ENCODE data around the gene ZNF800. TPM values are rescaled to one million over a fixed set of nuclear protein-coding genes. Genes with fewer than 3 reads are reported as not detected.
"Not testable (repeated sequence)": the region's sequence is repeated elsewhere in the genome, so short reads cannot be mapped to it uniquely, and the experiment has no call there.

ZNF800 gene
- total RNA-seq, result 17.6 TPM
- long read RNA-seq, full-length matches to known transcripts, result 3 of 8 reads
- long read RNA-seq, partial matches to known transcripts, result 3 of 8 reads
- long read RNA-seq, other reads (novel, unspliced or antisense), result 2 of 8 reads

GRCh38 chr7:127392566-127393367 lies at the start of gene ZNF800:
Gene ZNF800, minus strand, starts transcription at chr7:127392708. Its CDS starts 1,151 bp downstream, at chr7:127391557.
- intact Hi-C loops (cut with DNase I), result loop anchor here (10.0 kb wide), 1 partner anchor 192 kb away; the partner anchor contains the start of genes ARF5 and GCC1
- ATAC-seq (ENCODE audit: poor library complexity), result peak; percentile 99
- DNase-seq, result peak; percentile 93

- ATAC-seq (ENCODE audit: poor library complexity) (no peak), DNase-seq (no peak)
- intact Hi-C loops (cut with DNase I), result no loop called here
These were observed 47.7 kb upstream of the ZNF800 start for GRCh38 chr7:127440206-127440605.

GRCh38 chr7:127438836-127439235 lies 46.3 kb upstream of the ZNF800 start:
- ATAC-seq (ENCODE audit: poor library complexity) (no peak), DNase-seq (no peak)
- intact Hi-C loops (cut with DNase I), result no loop called here

GRCh38 chr7:127437837-127438236 lies 45.3 kb upstream of the ZNF800 start:
- ATAC-seq (ENCODE audit: poor library complexity) (no peak), DNase-seq (no peak)
- intact Hi-C loops (cut with DNase I), result no loop called here

GRCh38 chr7:127437241-127437640 lies 44.7 kb upstream of the ZNF800 start:
- intact Hi-C loops (cut with DNase I), result no loop called here
- DNase-seq (no peak), ATAC-seq (ENCODE audit: poor library complexity) (no peak)

GRCh38 chr7:127429281-127429680 lies 36.8 kb upstream of the ZNF800 start:
- ATAC-seq (ENCODE audit: poor library complexity); intact Hi-C loops (cut with DNase I); DNase-seq: not testable (repeated sequence)

GRCh38 chr7:127419196-127419595 lies 26.7 kb upstream of the ZNF800 start:
- intact Hi-C loops (cut with DNase I), result no loop called here
- ATAC-seq (ENCODE audit: poor library complexity) (no peak), DNase-seq (no peak)

- intact Hi-C loops (cut with DNase I), result no loop called here
- ATAC-seq (ENCODE audit: poor library complexity) (no peak), DNase-seq (no peak)
These were observed 26.0 kb upstream of the ZNF800 start for GRCh38 chr7:127418459-127418858.

GRCh38 chr7:127417346-127417745 lies 24.8 kb upstream of the ZNF800 start:
- no peak for DNase-seq
- no peak for ATAC-seq (ENCODE audit: poor library complexity)
- intact Hi-C loops (cut with DNase I), result no loop called here

GRCh38 chr7:127415060-127415742 lies 22.7 kb upstream of the ZNF800 start:
- intact Hi-C loops (cut with DNase I), result no loop called here
- ATAC-seq (ENCODE audit: poor library complexity) (no peak), DNase-seq (no peak)

GRCh38 chr7:127413962-127414361 lies 21.5 kb upstream of the ZNF800 start:
- no peak for ATAC-seq (ENCODE audit: poor library complexity)
- intact Hi-C loops (cut with DNase I), result no loop called here
- DNase-seq, result no peak

GRCh38 chr7:127413326-127413725 lies 20.8 kb upstream of the ZNF800 start:
- DNase-seq, result no peak
- ATAC-seq (ENCODE audit: poor library complexity), result no peak
- intact Hi-C loops (cut with DNase I), result no loop called here

GRCh38 chr7:127411176-127411575 lies 18.7 kb upstream of the ZNF800 start:
- intact Hi-C loops (cut with DNase I), result no loop called here
- DNase-seq (no peak), ATAC-seq (ENCODE audit: poor library complexity) (no peak)

GRCh38 chr7:127409629-127410028 lies 17.1 kb upstream of the ZNF800 start:
- ATAC-seq (ENCODE audit: poor library complexity), result no peak
- intact Hi-C loops (cut with DNase I), result no loop called here

GRCh38 chr7:127404286-127405072 lies 12.0 kb upstream of the ZNF800 start:
- no peak for DNase-seq
- no peak for ATAC-seq (ENCODE audit: poor library complexity)

More at GRCh38 chr7:127409629-127410028, 17.1 kb upstream of the ZNF800 start:
- DNase-seq, result no peak

GRCh38 chr7:127396184-127396583 lies 3.7 kb upstream of the ZNF800 start:
- no peak for DNase-seq
- intact Hi-C loops (cut with DNase I), result loop anchor here (10.0 kb wide), 1 partner anchor 189 kb away; the partner anchor contains the start of genes ARF5 and GCC1
- no peak for ATAC-seq (ENCODE audit: poor library complexity)

More at GRCh38 chr7:127404286-127405072, 12.0 kb upstream of the ZNF800 start:
- intact Hi-C loops (cut with DNase I), result no loop called here

- intact Hi-C loops (cut with DNase I), result loop anchor here (10.0 kb wide), 1 partner anchor 190 kb away; the partner anchor contains the start of genes ARF5 and GCC1
- DNase-seq; ATAC-seq (ENCODE audit: poor library complexity): not testable (repeated sequence)
These were observed 2.6 kb upstream of the ZNF800 start for GRCh38 chr7:127395104-127395503.

GRCh38 chr7:127393368-127394058 lies 1.0 kb upstream of the ZNF800 start:
- intact Hi-C loops (cut with DNase I), result loop anchor here (10.0 kb wide), 1 partner anchor 191 kb away; the partner anchor contains the start of genes ARF5 and GCC1
- no peak for ATAC-seq (ENCODE audit: poor library complexity)
- DNase-seq, result peak; percentile 44

Data from Right ventricle myocardium superior (tissue), 1 donor.